ENCODE measurements around the gene GPR171.

GRCh38 chr3:151168269-151169094, 34.5 kb downstream of the GPR171 start:
- TF ChIP-seq CTCF (IDR thresholded peaks at IDR 0.05) (peak; percentile 33 to 77 (median 58)), POLR2A (IDR thresholded peaks at IDR 0.05) (no peak)
